Amniotic epithelial cell (primary cell): ENCODE measurements around the gene ZFPL1.

Experiments used
- DNase-seq: peaks from one replicate; pipeline ENCODE4 v3.0.0-alpha.2; 2010; ENCODE audit warnings: low read depth

ZFPL1 gene

GRCh38 chr11:65090628-65091027, 6.6 kb downstream of the ZFPL1 start:
- no peak for DNase-seq

GRCh38 chr11:65095427-65095826, 11.4 kb downstream of the ZFPL1 start:
- no peak for DNase-seq

GRCh38 chr11:65095974-65096806, 12.2 kb downstream of the ZFPL1 start, which contains the start of gene VPS51:
Gene VPS51, plus strand, starts transcription at chr11:65096214. Its CDS starts 37 bp downstream, at chr11:65096251.
- DNase-seq = peak; percentile 94

- DNase-seq = no peak
Measured at GRCh38 chr11:65096926-65097325, 12.9 kb downstream of the ZFPL1 start.

GRCh38 chr11:65100674-65101350, 16.8 kb downstream of the ZFPL1 start:
- no peak for DNase-seq

GRCh38 chr11:65102142-65103095, 18.4 kb downstream of the ZFPL1 start:
- DNase-seq = no peak

GRCh38 chr11:65103476-65103875, 19.5 kb downstream of the ZFPL1 start:
- DNase-seq = peak; percentile 24

- DNase-seq = no peak
Measured at GRCh38 chr11:65104628-65105027, 20.6 kb downstream of the ZFPL1 start.

GRCh38 chr11:65107078-65107477, 23.1 kb downstream of the ZFPL1 start:
- DNase-seq = no peak

GRCh38 chr11:65107751-65108468, 23.9 kb downstream of the ZFPL1 start:
- DNase-seq = no peak

GRCh38 chr11:65108469-65109123, 24.6 kb downstream of the ZFPL1 start:
- no peak for DNase-seq

- DNase-seq = no peak
Measured at GRCh38 chr11:65109231-65110198, 25.5 kb downstream of the ZFPL1 start.

- peak; percentile 69 for DNase-seq
Measured at GRCh38 chr11:65110354-65110861, 26.4 kb downstream of the ZFPL1 start.

- DNase-seq = no peak
Measured at GRCh38 chr11:65111159-65111743, 27.2 kb downstream of the ZFPL1 start.

- peak; percentile 85 for DNase-seq
Measured at GRCh38 chr11:65111744-65112545, 27.9 kb downstream of the ZFPL1 start, which contains the start of gene TM7SF2. Gene TM7SF2, plus strand, starts transcription at chr11:65111872. Its CDS starts 144 bp downstream, at chr11:65112016.

- no peak for DNase-seq
Measured at GRCh38 chr11:65112546-65113360, 28.7 kb downstream of the ZFPL1 start.

GRCh38 chr11:65113361-65113756, 29.3 kb downstream of the ZFPL1 start:
- DNase-seq = no peak
